Ovary (tissue), 3 donors: Measurements from ENCODE around the gene CNOT10.

ENCODE experiments used
- CTCF ChIP-seq, 3 donors: fragments of 450-650 bp in 2 of 3; fragments of 200-600 bp in 1 of 3; IDR thresholded peaks; one replicate each; pipeline versions ENCODE4 v1.5.1 to v1.8.0; 2016 to 2022; ENCODE audit warnings: antibody characterized with exemption in 3 of 3, mild to moderate bottlenecking in 1 of 3
- POLR2A ChIP-seq: fragments of 450-650 bp; IDR thresholded peaks from one replicate; pipeline ENCODE4 v1.6.1; 2017; ENCODE audit warnings: antibody characterized with exemption, mild to moderate bottlenecking, moderate library complexity
- donor health status: DM: no; HTN: no; CAD: no.

DNA sequence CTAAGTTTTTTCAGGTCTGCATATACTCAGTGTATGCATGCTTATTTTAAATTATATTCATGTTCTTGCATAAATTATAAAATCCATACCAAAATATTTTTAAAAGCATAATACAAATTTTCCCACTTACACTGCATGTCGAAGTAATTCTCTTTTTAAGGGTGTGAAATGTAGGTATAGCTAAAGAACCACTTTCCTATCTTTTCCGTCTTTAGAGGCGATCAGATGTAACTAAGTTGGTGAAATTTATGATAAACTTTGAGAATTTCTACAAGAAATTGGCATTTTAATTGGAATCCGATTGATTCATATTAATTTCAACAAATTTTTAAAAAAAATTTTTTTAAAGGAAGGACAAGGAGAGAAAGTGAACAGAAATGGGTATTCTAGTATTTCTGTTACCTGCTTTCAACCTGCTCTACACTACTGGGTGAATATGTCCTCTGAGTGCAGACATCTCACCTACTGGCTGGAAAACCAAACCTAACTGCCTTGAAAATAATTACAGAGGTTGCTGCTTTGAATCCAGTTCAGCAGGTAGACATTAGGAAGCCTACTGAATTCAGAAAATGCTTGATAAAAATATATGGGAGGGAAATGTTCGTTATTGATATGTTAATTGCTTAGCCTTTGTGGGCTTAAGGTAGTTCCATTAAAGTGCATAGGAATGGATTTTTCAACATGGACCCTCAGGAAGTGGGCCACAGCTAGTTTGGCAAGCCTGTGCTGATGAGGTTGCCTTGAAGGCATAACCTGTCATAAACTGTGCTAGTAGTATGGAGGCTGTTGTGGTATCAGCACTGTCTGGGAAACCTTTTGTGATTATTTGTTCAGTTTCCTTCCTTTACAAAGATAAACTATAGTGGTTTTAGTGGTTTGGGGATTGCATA lies 137.9 kb downstream of the CNOT10 start:
- TF ChIP-seq CTCF (IDR thresholded peaks at IDR 0.05): no peak
- no peak for TF ChIP-seq POLR2A
